ENCODE results near the gene PRAC1.

The PRAC1 gene

GRCh38 chr17:48747445-48748363 lies 25.4 kb upstream of the PRAC1 start:
- no peak for DNase-seq (ENCODE audit: low read depth in 1 of 2, low spot score in 1 of 2)

GRCh38 chr17:48746916-48747444 lies 24.7 kb upstream of the PRAC1 start:
- DNase-seq (ENCODE audit: low read depth in 1 of 2, low spot score in 1 of 2), result no peak

GRCh38 chr17:48745381-48746275 lies 23.3 kb upstream of the PRAC1 start:
- DNase-seq (ENCODE audit: low read depth in 1 of 2, low spot score in 1 of 2), result no peak

- DNase-seq (ENCODE audit: low read depth in 1 of 2, low spot score in 1 of 2), result no peak
These were observed 18.2 kb upstream of the PRAC1 start for GRCh38 chr17:48740537-48740936.

GRCh38 chr17:48738803-48739526 lies 16.6 kb upstream of the PRAC1 start:
- no peak for DNase-seq (ENCODE audit: low read depth in 1 of 2, low spot score in 1 of 2)

- no peak for DNase-seq (ENCODE audit: low read depth in 1 of 2, low spot score in 1 of 2)
These were observed 16.1 kb upstream of the PRAC1 start for GRCh38 chr17:48738424-48738802.

- DNase-seq (ENCODE audit: low read depth in 1 of 2, low spot score in 1 of 2), result no peak
These were observed 15.2 kb upstream of the PRAC1 start for GRCh38 chr17:48737330-48738043.

GRCh38 chr17:48735062-48735351 lies 12.7 kb upstream of the PRAC1 start:
- no peak for DNase-seq (ENCODE audit: low read depth in 1 of 2, low spot score in 1 of 2)

GRCh38 chr17:48734333-48735061 lies 12.2 kb upstream of the PRAC1 start:
- no peak for DNase-seq (ENCODE audit: low read depth in 1 of 2, low spot score in 1 of 2)

- no peak for DNase-seq (ENCODE audit: low read depth in 1 of 2, low spot score in 1 of 2)
These were observed 11.5 kb upstream of the PRAC1 start for GRCh38 chr17:48733632-48734328.

- DNase-seq (ENCODE audit: low read depth in 1 of 2, low spot score in 1 of 2), result no peak
These were observed 10.6 kb upstream of the PRAC1 start for GRCh38 chr17:48732688-48733629.

GRCh38 chr17:48731355-48731754 lies 9.0 kb upstream of the PRAC1 start:
- no peak for DNase-seq (ENCODE audit: low read depth in 1 of 2, low spot score in 1 of 2)

- DNase-seq (ENCODE audit: low read depth in 1 of 2, low spot score in 1 of 2), result no peak
These were observed 7.9 kb upstream of the PRAC1 start for GRCh38 chr17:48730240-48730550.

GRCh38 chr17:48729335-48730239 lies 7.3 kb upstream of the PRAC1 start:
- no peak for DNase-seq (ENCODE audit: low read depth in 1 of 2, low spot score in 1 of 2)

GRCh38 chr17:48728232-48729231 lies 6.2 kb upstream of the PRAC1 start, which contains the start of gene HOXB13:
Gene HOXB13 (minus strand): TSS chr17:48728750. CDS start chr17:48728593, 157 bp downstream.
- no peak for DNase-seq (ENCODE audit: low read depth in 1 of 2, low spot score in 1 of 2)
